Stimulated activated CD4-positive, alpha-beta T cell treated with anti-CD3 and anti-CD28 coated beads, TNF-alpha, amount 100 ng/mL, for 1 hour (primary cell): ENCODE measurements around the gene MGRN1.
"Not testable (repeated sequence)": the region's sequence is repeated elsewhere in the genome, so short reads cannot be mapped to it uniquely, and the experiment has no call there.

ENCODE experiments used
- DNase-seq, 3 donors: peaks; one replicate each; pipeline ENCODE4 v3.0.0-alpha.2; 2020; ENCODE audit warnings: low read depth in 3 of 3, low spot score in 1 of 3

Gene MGRN1

DNA sequence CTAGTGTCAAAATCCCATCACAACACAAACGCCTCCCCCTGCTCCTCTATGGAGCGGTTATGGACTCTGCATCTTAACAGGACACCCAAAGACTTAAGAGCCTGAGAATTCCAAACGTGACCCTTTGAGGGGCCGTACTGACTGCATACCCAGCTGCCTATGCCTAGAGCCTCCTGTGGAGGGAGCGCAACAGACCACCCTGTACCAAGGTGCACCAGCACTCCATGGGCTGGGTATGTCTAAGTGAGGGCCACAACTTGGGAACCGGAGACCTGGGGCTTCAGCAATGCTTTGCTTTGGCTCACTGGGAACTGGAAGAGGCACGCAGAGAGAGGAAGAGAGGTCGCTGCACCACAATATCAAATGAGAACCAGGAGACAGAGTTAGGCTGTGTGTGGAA lies 104.0 kb downstream of the MGRN1 start:
- no peak for DNase-seq

GRCh38 chr16:4729876-4730275 lies 105.2 kb downstream of the MGRN1 start:
- DNase-seq = no peak

DNA sequence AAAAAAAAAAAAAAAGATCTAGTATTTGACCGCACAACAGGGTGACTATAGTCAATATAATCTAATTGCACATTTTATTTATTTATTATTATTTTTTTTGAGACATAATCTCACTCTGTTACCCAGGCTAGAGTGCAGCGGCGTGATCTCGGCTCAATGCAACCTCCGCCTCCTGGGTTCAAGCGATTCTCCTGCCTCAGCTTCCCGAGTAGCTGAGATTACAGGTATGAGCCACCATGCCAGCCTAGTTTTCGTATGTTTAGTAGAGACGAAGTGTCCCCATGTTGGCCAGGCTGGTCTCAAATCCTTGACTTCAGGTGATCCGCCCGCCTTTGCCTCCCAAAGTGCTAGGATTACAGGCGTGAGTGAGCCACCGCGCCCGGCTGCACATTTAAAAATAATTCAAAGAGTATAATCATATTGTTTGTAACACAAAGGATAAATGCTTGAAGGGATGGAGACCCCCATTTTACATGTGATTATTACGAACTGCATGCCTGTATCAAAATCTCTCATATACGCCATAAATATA lies 108.7 kb downstream of the MGRN1 start:
- DNase-seq = no peak

DNA sequence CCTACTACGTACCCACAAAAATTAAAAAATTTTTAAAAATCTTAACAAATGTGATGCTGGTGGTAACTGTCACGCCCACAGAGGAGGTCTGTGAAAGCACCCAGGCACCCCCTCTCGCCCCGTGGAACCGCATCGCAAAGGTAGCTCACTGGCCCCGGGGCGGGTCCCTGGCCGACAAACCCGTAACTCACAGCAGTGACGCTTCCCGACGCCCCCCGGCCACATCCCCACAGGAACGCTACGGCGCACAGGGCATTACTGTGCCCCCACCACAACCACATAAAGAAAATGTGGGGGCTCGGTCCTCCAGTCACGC lies 109.1 kb downstream of the MGRN1 start:
- DNase-seq = peak in 1 of 3 donors; percentile 8

- DNase-seq = peak; percentile 13 to 68 (median 49)
Observed at GRCh38 chr16:4734063-4734729, 109.6 kb downstream of the MGRN1 start, which contains the start of the genes ANKS3 and DNAAF8. Gene ANKS3, minus strand, starts transcription at chr16:4734271. Its CDS starts 4,122 bp downstream, at chr16:4730149. Gene DNAAF8, plus strand, starts transcription at chr16:4734537. Its CDS starts 1,978 bp downstream, at chr16:4736515.

GRCh38 chr16:4734730-4735535 lies 110.3 kb downstream of the MGRN1 start:
- peak; percentile 83 to 91 (median 85) for DNase-seq

DNA sequence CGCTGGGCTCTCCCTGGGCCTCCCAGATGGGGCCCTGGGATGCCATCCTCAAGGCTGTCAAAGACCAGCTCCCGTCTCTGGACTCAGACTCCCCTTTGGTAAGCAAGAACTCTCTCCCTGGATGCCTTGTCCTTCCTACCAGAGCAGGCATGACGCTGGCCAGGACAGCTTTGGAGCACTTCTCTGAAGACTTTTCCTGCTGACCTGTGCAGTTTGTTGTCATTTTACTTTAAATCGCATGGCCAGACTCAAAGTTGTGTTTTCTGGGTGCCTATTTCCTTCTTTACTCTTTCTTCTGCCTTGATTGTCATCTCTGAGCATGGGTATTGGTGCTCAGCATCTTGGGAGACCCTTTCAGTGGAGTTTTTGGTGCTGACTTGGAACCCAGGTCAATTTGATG lies 111.9 kb downstream of the MGRN1 start:
- DNase-seq = no peak

GRCh38 chr16:4737545-4737944 lies 112.9 kb downstream of the MGRN1 start:
- no peak for DNase-seq

DNA sequence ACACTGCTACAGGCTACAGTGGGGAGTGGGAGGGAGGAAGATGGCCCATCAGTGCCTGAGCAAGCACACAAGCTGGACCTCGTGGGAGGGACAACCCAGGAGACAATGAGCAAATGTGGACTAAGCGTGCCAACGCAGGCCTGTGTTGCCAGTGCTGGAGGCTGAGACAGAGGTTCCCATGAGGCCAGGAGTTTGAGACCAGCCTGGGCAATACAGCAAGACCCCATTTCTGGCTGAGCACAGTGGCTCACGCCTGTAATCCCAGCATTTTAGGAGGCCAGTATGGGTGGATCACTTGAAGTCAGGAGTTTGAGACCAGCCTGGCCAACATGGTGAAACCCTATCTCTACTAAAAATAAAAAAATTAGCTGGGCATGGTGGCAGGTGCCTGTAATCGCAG lies 113.7 kb downstream of the MGRN1 start:
- DNase-seq = not testable (repeated sequence)
